ENCODE data around the gene KLHDC4. TPM values are rescaled to one million over a fixed set of nuclear protein-coding genes. Genes with fewer than 3 reads are reported as not detected.

KLHDC4 gene
- total and polyA plus RNA-seq, 9 of the 15 experiments (the other 6 are each of a cell fraction or from before 2014, with no cell fraction given) = 1.3 to 68.1 (median 32.8) TPM

- WGBS (ENCODE audit: insufficient coverage, low coverage, missing lambda C conversion rate) = 12% methylated on average over 12 of the region's 20 CpGs
- peaks cover 0 to 17% of the 10 kb centered on the region in 2 experiments; a peak in 2 of 5 replicates for H3K4me1 ChIP-seq (replicated peaks in 1 of 2; ENCODE audit: control insufficient read depth in 2 of 2, insufficient read depth in 2 of 2, low read length in 2 of 2)
- H4K20me1 ChIP-seq (replicated peaks; ENCODE audit: control insufficient read depth, insufficient read depth, low read length) = peaks cover 22% of the 10 kb centered on the region; the same call in 1 of the 2 replicates
- DNase-seq (ENCODE audit: extremely low read depth in 1 of 4, low spot score in 3 of 4) = no peak
- TF ChIP-seq ESRRA (IDR thresholded peaks at IDR 0.05; ENCODE audit: borderline replicate concordance, low read depth) = no peak
- TF ChIP-seq SPI1 (IDR thresholded peaks at IDR 0.05; ENCODE audit: borderline replicate concordance, low read depth, low read length) = peak; percentile 50; the same call in 1 of the 2 replicates
- TF ChIP-seq DNMT1 (IDR thresholded peaks at IDR 0.05) = no peak
- H3K9me3 ChIP-seq (replicated peaks; ENCODE audit: control insufficient read depth, insufficient read depth, low read depth, low read length) = no peaks in the 10 kb centered on the region
- no peaks in the 10 kb centered on the region for H3K36me3 ChIP-seq (ENCODE audit: control insufficient read depth, insufficient read depth, low read length)
- FAIRE-seq = no peak
- H3K27me3 ChIP-seq (ENCODE audit: control insufficient read depth in 2 of 2, insufficient read depth in 2 of 2, low read length in 2 of 2) = peaks cover 65 to 77% of the 10 kb centered on the region in 2 experiments
- no TSS peak for BruUV-seq (replicated peaks)
- CTCF ChIA-PET (ENCODE audit: low intra/inter-chr PET ratio) = no interaction called here
- H2AFZ ChIP-seq (ENCODE audit: low read depth, low read length) = no peak overlapping the region
- no peaks in the 10 kb centered on the region for H3K79me2 ChIP-seq (ENCODE audit: control insufficient read depth, insufficient read depth, low read length)
- no peak overlapping the region for H3K4me2 ChIP-seq (ENCODE audit: insufficient read depth, low read length)
- ATAC-seq = no peak
- intact Hi-C loops (cut with micrococcal nuclease) = no loop called here
- no peak overlapping the region for H3K27ac ChIP-seq (ENCODE audit: extremely low read depth, low read depth, low read length)
- POLR2A ChIA-PET = no interaction called here
- no peak overlapping the region for H3K4me3 ChIP-seq
- in situ Hi-C loops (cut with MboI) = no loop called here
- no peak overlapping the region for H3K9ac ChIP-seq (ENCODE audit: insufficient read depth in 1 of 2, low read depth in 2 of 2, low read length in 2 of 2)
- no peaks in the 10 kb centered on the region for H3K9me1 ChIP-seq (ENCODE audit: control insufficient read depth, insufficient read depth, low read length)
These were observed 94.0 kb downstream of the KLHDC4 start for GRCh38 chr16:87671715-87672270.

DNA sequence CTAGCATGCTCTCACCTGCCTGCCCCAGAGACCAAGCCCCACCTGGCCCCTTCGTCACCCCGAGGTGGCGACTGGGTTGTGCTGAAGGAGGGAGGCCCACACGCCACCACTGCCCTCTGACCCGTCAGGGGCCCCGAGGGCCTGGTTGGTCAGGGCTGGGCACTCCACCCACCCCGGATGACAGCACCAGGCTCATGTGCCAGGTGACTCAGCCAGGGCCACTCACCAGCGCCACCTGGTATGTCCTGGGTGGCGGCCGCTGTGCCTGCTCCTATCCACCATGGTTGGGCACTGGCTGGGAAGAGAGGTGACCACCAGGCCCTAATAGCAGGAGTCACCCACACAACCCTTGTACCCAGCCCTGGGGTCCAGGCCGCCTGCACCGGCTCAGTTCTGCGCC is 94.6 kb downstream of the KLHDC4 start:
- POLR2A ChIA-PET = interaction anchor here (0.7 kb wide), 1 partner anchor 151 kb away, joined by 3 read pairs; no protein-coding TSS in a partner anchor
- no peak overlapping the region for H3K9ac ChIP-seq (ENCODE audit: insufficient read depth in 1 of 2, low read depth in 2 of 2, low read length in 2 of 2)
- WGBS (ENCODE audit: insufficient coverage, low coverage, missing lambda C conversion rate) = 4% methylated on average over 10 of the region's 13 CpGs
- TF ChIP-seq, protein P1, sequence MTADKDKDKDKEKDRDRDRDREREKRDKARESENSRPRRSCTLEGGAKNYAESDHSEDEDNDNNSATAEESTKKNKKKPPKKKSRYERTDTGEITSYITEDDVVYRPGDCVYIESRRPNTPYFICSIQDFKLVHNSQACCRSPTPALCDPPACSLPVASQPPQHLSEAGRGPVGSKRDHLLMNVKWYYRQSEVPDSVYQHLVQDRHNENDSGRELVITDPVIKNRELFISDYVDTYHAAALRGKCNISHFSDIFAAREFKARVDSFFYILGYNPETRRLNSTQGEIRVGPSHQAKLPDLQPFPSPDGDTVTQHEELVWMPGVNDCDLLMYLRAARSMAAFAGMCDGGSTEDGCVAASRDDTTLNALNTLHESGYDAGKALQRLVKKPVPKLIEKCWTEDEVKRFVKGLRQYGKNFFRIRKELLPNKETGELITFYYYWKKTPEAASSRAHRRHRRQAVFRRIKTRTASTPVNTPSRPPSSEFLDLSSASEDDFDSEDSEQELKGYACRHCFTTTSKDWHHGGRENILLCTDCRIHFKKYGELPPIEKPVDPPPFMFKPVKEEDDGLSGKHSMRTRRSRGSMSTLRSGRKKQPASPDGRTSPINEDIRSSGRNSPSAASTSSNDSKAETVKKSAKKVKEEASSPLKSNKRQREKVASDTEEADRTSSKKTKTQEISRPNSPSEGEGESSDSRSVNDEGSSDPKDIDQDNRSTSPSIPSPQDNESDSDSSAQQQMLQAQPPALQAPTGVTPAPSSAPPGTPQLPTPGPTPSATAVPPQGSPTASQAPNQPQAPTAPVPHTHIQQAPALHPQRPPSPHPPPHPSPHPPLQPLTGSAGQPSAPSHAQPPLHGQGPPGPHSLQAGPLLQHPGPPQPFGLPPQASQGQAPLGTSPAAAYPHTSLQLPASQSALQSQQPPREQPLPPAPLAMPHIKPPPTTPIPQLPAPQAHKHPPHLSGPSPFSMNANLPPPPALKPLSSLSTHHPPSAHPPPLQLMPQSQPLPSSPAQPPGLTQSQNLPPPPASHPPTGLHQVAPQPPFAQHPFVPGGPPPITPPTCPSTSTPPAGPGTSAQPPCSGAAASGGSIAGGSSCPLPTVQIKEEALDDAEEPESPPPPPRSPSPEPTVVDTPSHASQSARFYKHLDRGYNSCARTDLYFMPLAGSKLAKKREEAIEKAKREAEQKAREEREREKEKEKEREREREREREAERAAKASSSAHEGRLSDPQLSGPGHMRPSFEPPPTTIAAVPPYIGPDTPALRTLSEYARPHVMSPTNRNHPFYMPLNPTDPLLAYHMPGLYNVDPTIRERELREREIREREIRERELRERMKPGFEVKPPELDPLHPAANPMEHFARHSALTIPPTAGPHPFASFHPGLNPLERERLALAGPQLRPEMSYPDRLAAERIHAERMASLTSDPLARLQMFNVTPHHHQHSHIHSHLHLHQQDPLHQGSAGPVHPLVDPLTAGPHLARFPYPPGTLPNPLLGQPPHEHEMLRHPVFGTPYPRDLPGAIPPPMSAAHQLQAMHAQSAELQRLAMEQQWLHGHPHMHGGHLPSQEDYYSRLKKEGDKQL (CRISPR knock-in tag; IDR thresholded peaks at IDR 0.05; ENCODE audit: borderline replicate concordance) = no peak

More for the DNA sequence above, 94.6 kb downstream of the KLHDC4 start:
- Histone ChIP-seq H3K27me3 (ENCODE audit: control insufficient read depth in 2 of 2, insufficient read depth in 2 of 2, low read length in 2 of 2) (peaks cover 69 to 79% of the 10 kb centered on the region in 2 experiments), H3K9me3 (replicated peaks; ENCODE audit: control insufficient read depth, insufficient read depth, low read depth, low read length) (no peaks in the 10 kb centered on the region), H2AFZ (ENCODE audit: low read depth, low read length) (no peak overlapping the region), H3K79me2 (ENCODE audit: control insufficient read depth, insufficient read depth, low read length) (no peaks in the 10 kb centered on the region), H3K4me2 (ENCODE audit: insufficient read depth, low read length) (no peak overlapping the region), H3K27ac (ENCODE audit: extremely low read depth, low read depth, low read length) (no peak overlapping the region), H4K20me1 (replicated peaks; ENCODE audit: control insufficient read depth, insufficient read depth, low read length) (peaks cover 22% of the 10 kb centered on the region; the same call in 1 of the 2 replicates), H3K4me1 (replicated peaks in 1 of 2; ENCODE audit: control insufficient read depth in 2 of 2, insufficient read depth in 2 of 2, low read length in 2 of 2) (peaks cover 0 to 17% of the 10 kb centered on the region in 2 experiments; a peak in 2 of 5 replicates), H3K36me3 (ENCODE audit: control insufficient read depth, insufficient read depth, low read length) (no peaks in the 10 kb centered on the region), H3K4me3 (no peak overlapping the region), H3K9me1 (ENCODE audit: control insufficient read depth, insufficient read depth, low read length) (no peaks in the 10 kb centered on the region)
- ATAC-seq (no peak), FAIRE-seq (no peak), DNase-seq (ENCODE audit: extremely low read depth in 1 of 4, low spot score in 3 of 4) (no peak)
- in situ Hi-C loops (cut with MboI) = no loop called here
- no TSS peak for BruUV-seq (replicated peaks)
- intact Hi-C loops (cut with micrococcal nuclease) = no loop called here
- CTCF ChIA-PET (ENCODE audit: low intra/inter-chr PET ratio) = no interaction called here
